H1 (cell line): ENCODE results near the gene ERLIN1. TPM values are rescaled to one million over a fixed set of nuclear protein-coding genes. Genes with fewer than 3 reads are reported as not detected.

ENCODE experiments used
- ATF2 ChIP-seq: IDR thresholded peaks from 2 replicates; pipeline ENCODE4 v1.6.1; 2012; ENCODE audit warnings: low read length, inconsistent platforms
- EGR1 ChIP-seq: IDR thresholded peaks from 2 replicates; pipeline ENCODE4 v1.6.1; 2011; ENCODE audit warnings: low read depth, low read length, borderline replicate concordance
- polyA plus RNA-seq, 7 experiments: library from polyadenylated mRNA; depleted of rRNA in 3 of 7; stranded (reverse) in 5 of 7; unstranded in 2 of 7; fragments of >200 nt in 5 of 7; fragments of 200-250 nt in 2 of 7; gene quantifications; 1 replicate in 5 of 7; 2 replicates in 1 of 7; 4 replicates in 1 of 7; pipeline versions ENCODE4 v1.2.1 to v1.2.3, GENCODE V29; 2011 to 2013; ENCODE audit warnings: missing spikeins in 2 of 7, mixed read lengths in 2 of 7
- total RNA-seq: library from RNA; stranded (reverse); fragmentation: NEBNext Ultra II Directional; extraction: Animal tissue kit (Norgen Biotek cat#: 25700); gene quantifications from 2 replicates; pipeline ENCODE4 v1.2.1, GENCODE V29; 2021

ERLIN1 gene
- total and polyA plus RNA-seq, 2 of the 8 experiments (the other 6 are each of a cell fraction or from before 2014, with no cell fraction given): 16.5 to 32.0 TPM

- TF ChIP-seq ATF2 (no peak), EGR1 (no peak)
Observed at GRCh38 chr10:100151723-100152300, 34.0 kb downstream of the ERLIN1 start (continued).
